ENCODE measurements around the gene PARD3B. TPM values are rescaled to one million over a fixed set of nuclear protein-coding genes. Genes with fewer than 3 reads are reported as not detected.

The PARD3B gene
- total RNA-seq, 1 donor from 2014 or later, result 29.4 TPM

GRCh38 chr2:205435970-205436369 lies 890.7 kb downstream of the PARD3B start:
- DNase-seq (ENCODE audit: low spot score), result no peak

- no peak for DNase-seq (ENCODE audit: low spot score)
Observed at GRCh38 chr2:205438241-205438640, 893.0 kb downstream of the PARD3B start.

- no peak for DNase-seq (ENCODE audit: low spot score)
Observed at GRCh38 chr2:205439621-205440020, 894.3 kb downstream of the PARD3B start.

- no peak for DNase-seq (ENCODE audit: low spot score)
Observed at GRCh38 chr2:205441524-205441923, 896.2 kb downstream of the PARD3B start.

GRCh38 chr2:205448189-205448588 lies 902.9 kb downstream of the PARD3B start:
- DNase-seq (ENCODE audit: low spot score), result no peak

- no peak for DNase-seq (ENCODE audit: low spot score)
Observed at GRCh38 chr2:205451901-205452512, 906.7 kb downstream of the PARD3B start.

GRCh38 chr2:205453202-205453601 lies 907.9 kb downstream of the PARD3B start:
- no peak for DNase-seq (ENCODE audit: low spot score)

GRCh38 chr2:205456682-205457081 lies 911.4 kb downstream of the PARD3B start:
- DNase-seq (ENCODE audit: low spot score), result no peak

GRCh38 chr2:205460217-205460616 lies 914.9 kb downstream of the PARD3B start:
- DNase-seq (ENCODE audit: low spot score), result no peak

- DNase-seq (ENCODE audit: low spot score), result no peak
Observed at GRCh38 chr2:205461169-205461568, 915.9 kb downstream of the PARD3B start.

GRCh38 chr2:205461678-205462665 lies 916.7 kb downstream of the PARD3B start:
- no peak for DNase-seq (ENCODE audit: low spot score)

GRCh38 chr2:205462681-205463345 lies 917.5 kb downstream of the PARD3B start:
- no peak for DNase-seq (ENCODE audit: low spot score)

- no peak for DNase-seq (ENCODE audit: low spot score)
Observed at GRCh38 chr2:205463466-205464025, 918.3 kb downstream of the PARD3B start.

- no peak for DNase-seq (ENCODE audit: low spot score)
Observed at GRCh38 chr2:205464681-205465080, 919.4 kb downstream of the PARD3B start.

GRCh38 chr2:205465791-205466190 lies 920.5 kb downstream of the PARD3B start:
- DNase-seq (ENCODE audit: low spot score), result no peak

- no peak for DNase-seq (ENCODE audit: low spot score)
Observed at GRCh38 chr2:205471776-205472175, 926.5 kb downstream of the PARD3B start.

GRCh38 chr2:205473791-205474190 lies 928.5 kb downstream of the PARD3B start:
- no peak for DNase-seq (ENCODE audit: low spot score)

- no peak for DNase-seq (ENCODE audit: low spot score)
Observed at GRCh38 chr2:205474741-205475415, 929.6 kb downstream of the PARD3B start.

- no peak for DNase-seq (ENCODE audit: low spot score)
Observed at GRCh38 chr2:205475416-205475768, 930.1 kb downstream of the PARD3B start.

- no peak for DNase-seq (ENCODE audit: low spot score)
Observed at GRCh38 chr2:205477016-205477705, 931.9 kb downstream of the PARD3B start.
